ENCODE results near the gene DPM2.

DNA sequence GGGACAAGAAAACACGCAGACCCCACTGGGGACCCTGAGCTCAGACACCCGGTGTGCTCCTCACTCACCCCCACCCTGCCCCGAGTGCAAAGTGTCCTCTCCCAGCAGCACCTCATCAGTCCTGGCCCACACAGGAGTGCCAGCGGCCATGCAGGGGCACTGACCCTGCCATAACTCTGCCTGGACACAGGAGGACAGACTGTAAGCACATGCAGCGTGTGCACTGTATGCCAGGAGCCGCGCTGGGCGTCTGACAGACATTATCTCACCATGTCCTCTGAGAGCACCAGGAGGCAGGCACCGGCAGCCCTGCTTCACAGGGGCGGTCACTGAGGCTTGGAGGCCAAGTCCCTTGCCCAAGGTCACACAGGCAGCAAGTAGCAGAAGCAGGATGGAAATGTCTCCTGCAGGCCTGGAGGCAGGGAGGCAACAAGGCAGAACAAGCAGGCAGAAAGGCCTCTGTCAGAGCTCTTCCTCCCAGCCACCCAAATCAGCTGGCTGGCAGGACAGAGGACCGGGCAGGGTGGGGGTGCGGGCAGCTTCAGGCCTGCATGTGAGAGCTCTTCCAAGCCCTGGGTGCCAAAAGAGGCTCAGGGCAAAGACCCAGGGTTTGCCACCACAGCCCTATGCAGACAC, 34.7 kb upstream of the DPM2 start:
- TF ChIP-seq POLR2A (IDR thresholded peaks at IDR 0.05; ENCODE audit: low read length) (no peak), GATA1 (IDR thresholded peaks at IDR 0.05; ENCODE audit: low read depth, low read length) (no peak)
